OCI-M2 (cell line): ENCODE data around the gene RAB3B.
"Not testable (repeated sequence)": the region's sequence is repeated elsewhere in the genome, so short reads cannot be mapped to it uniquely, and the experiment has no call there.

Source experiments
- DNase-seq: peaks from one replicate; lab custom pipeline; 2025; ENCODE audit not compliant: unreplicated experiment; lab: John Stamatoyannopoulos, UW

The RAB3B gene

GRCh38 chr1:51990478-51990965 lies at the start of gene RAB3B:
TSS of gene RAB3B (minus strand) at chr1:51990700. CDS start at chr1:51977117, 13,583 bp downstream.
- no peak for DNase-seq

- DNase-seq: no peak
These were observed 47.4 kb upstream of the RAB3B start for GRCh38 chr1:52037909-52038308.

GRCh38 chr1:52037402-52037814 lies 46.9 kb upstream of the RAB3B start:
- DNase-seq: no peak

- no peak for DNase-seq
These were observed 43.5 kb upstream of the RAB3B start for GRCh38 chr1:52034050-52034384.

- DNase-seq: no peak
These were observed 42.9 kb upstream of the RAB3B start, which contains the start of gene KTI12 for GRCh38 chr1:52033190-52034049. TSS of gene KTI12 (minus strand) at chr1:52033810. CDS start at chr1:52033761, 49 bp downstream.

- DNase-seq: no peak
These were observed 42.3 kb upstream of the RAB3B start for GRCh38 chr1:52032785-52033131.

GRCh38 chr1:52032124-52032784 lies 41.8 kb upstream of the RAB3B start:
- DNase-seq: no peak

GRCh38 chr1:52028839-52029238 lies 38.3 kb upstream of the RAB3B start:
- DNase-seq: not testable (repeated sequence)

- DNase-seq: no peak
These were observed 37.8 kb upstream of the RAB3B start for GRCh38 chr1:52028328-52028727.

GRCh38 chr1:52026278-52026677 lies 35.8 kb upstream of the RAB3B start:
- no peak for DNase-seq

GRCh38 chr1:52022133-52022532 lies 31.6 kb upstream of the RAB3B start:
- no peak for DNase-seq

GRCh38 chr1:52008071-52008809 lies 17.7 kb upstream of the RAB3B start:
- no peak for DNase-seq

GRCh38 chr1:52007215-52008002 lies 16.9 kb upstream of the RAB3B start:
- DNase-seq: no peak

GRCh38 chr1:52006081-52006553 lies 15.6 kb upstream of the RAB3B start:
- not testable (repeated sequence) for DNase-seq

- DNase-seq: not testable (repeated sequence)
These were observed 15.0 kb upstream of the RAB3B start for GRCh38 chr1:52005548-52005947.

GRCh38 chr1:52003877-52004276 lies 13.4 kb upstream of the RAB3B start:
- no peak for DNase-seq

- peak; percentile 91 for DNase-seq
These were observed 11.8 kb upstream of the RAB3B start for GRCh38 chr1:52002038-52002917.

GRCh38 chr1:51998701-51999100 lies 8.2 kb upstream of the RAB3B start:
- no peak for DNase-seq

- DNase-seq: no peak
These were observed 7.5 kb upstream of the RAB3B start for GRCh38 chr1:51997974-51998382.
